Adrenal gland (tissue), 5 donors: Measurements from ENCODE around the gene CDH18.

ENCODE experiments used
- CTCF ChIP-seq, 6 experiments: fragments of 450-650 bp in 4 of 6; fragments of 200-600 bp in 2 of 6; sonication (generic) in 1 of 6; IDR thresholded peaks; 1 replicate in 5 of 6; 2 replicates in 1 of 6; pipeline versions ENCODE4 v1.5.1 to v1.8.0; 2016 to 2021; ENCODE audit warnings: antibody characterized with exemption in 6 of 6, mild to moderate bottlenecking in 2 of 6, moderate library complexity in 1 of 6
- POLR2A ChIP-seq, 2 donors: fragments of 450-650 bp; IDR thresholded peaks; one replicate each; pipeline ENCODE4 v1.6.1; 2017; ENCODE audit warnings: antibody characterized with exemption in 2 of 2, mild to moderate bottlenecking in 2 of 2, moderate library complexity in 1 of 2
- donor health status: DM: no; HTN: no; CAD: no.

GRCh38 chr5:19777363-19777762 lies 210.6 kb downstream of the CDH18 start:
- TF ChIP-seq CTCF (IDR thresholded peaks at IDR 0.05), result no peak
- no peak for TF ChIP-seq POLR2A (IDR thresholded peaks at IDR 0.05)
